H1 (cell line): ENCODE data around the gene KRT13. TPM values are rescaled to one million over a fixed set of nuclear protein-coding genes. Genes with fewer than 3 reads are reported as not detected.

Experiments used
- CTCF ChIA-PET: fragments of 300-600 bp; sonication (Branson Sonifier 250); formaldehyde crosslinking; loops from one replicate; lab custom pipeline; 2021; ENCODE audit not compliant: partially characterized antibody; lab: Charles Lee
- POLR2A ChIA-PET: fragments of 300-600 bp; sonication (Branson Sonifier 250); formaldehyde crosslinking; loops from one replicate; lab custom pipeline; 2021; ENCODE audit warnings: inconsistent platforms; ENCODE audit not compliant: partially characterized antibody; lab: Charles Lee
- DNase-seq, 2 experiments: peaks; one replicate each; pipeline versions ENCODE4 v3.0.0 to v3.0.0-alpha.2; 2010 to 2022; ENCODE audit warnings: low spot score in 2 of 2, low read depth in 1 of 2, mixed read lengths in 1 of 2
- FAIRE-seq: peaks from 2 replicates; lab custom pipeline; 2011; peaks lifted over from hg19 to GRCh38; lab: Jason Lieb, UNC
- H2AFZ ChIP-seq: 2 replicates; pipeline ENCODE4 v1.8.1; 2012; ENCODE audit warnings: low read length, inconsistent platforms
- H2AK5ac ChIP-seq: 2 replicates; pipeline ENCODE4 v1.6.1; 2013; ENCODE audit warnings: low read depth, low read length
- H2BK120ac ChIP-seq: replicated peaks from 2 replicates; pipeline ENCODE3; 2013; ENCODE audit warnings: low read depth, low read length, inconsistent platforms
- H2BK12ac ChIP-seq: 2 replicates; pipeline ENCODE4 v1.6.1; 2013; ENCODE audit warnings: low read depth, low read length
- H2BK15ac ChIP-seq: 2 replicates; pipeline ENCODE4 v1.6.1; 2013; ENCODE audit warnings: low read length
- H2BK20ac ChIP-seq: 2 replicates; pipeline ENCODE4 v1.6.1; 2013; ENCODE audit warnings: low read length
- H2BK5ac ChIP-seq: 2 replicates; pipeline ENCODE4 v1.6.1; 2013; ENCODE audit warnings: low read depth, low read length
- H3K14ac ChIP-seq: 2 replicates; pipeline ENCODE4 v1.6.1; 2013; ENCODE audit warnings: inconsistent platforms; ENCODE audit not compliant: insufficient read length
- H3K18ac ChIP-seq: 2 replicates; pipeline ENCODE4 v1.6.1; 2013; ENCODE audit warnings: low read length; ENCODE audit errors: extremely low read depth
- H3K23ac ChIP-seq: 2 replicates; pipeline ENCODE4 v1.6.1; 2013; ENCODE audit warnings: inconsistent platforms; ENCODE audit not compliant: insufficient read length
- H3K23me2 ChIP-seq: 2 replicates; pipeline ENCODE4 v1.6.1; 2013; ENCODE audit warnings: low read depth, low read length
- H3K27ac ChIP-seq: 2 replicates; pipeline ENCODE4 v1.6.1; 2011; ENCODE audit warnings: low read depth, low read length, inconsistent platforms
- H3K27me3 ChIP-seq, 4 experiments: replicated peaks in 1 of 4; 1 replicate in 1 of 4; 2 replicates in 3 of 4; pipeline versions ENCODE4 v1.6.1 to v1.8.1; 2011 to 2013; ENCODE audit warnings: low read length in 3 of 4, mild to moderate bottlenecking in 3 of 4, inconsistent platforms in 2 of 4, mixed read lengths in 2 of 4, moderate library complexity in 1 of 4; ENCODE audit not compliant: control insufficient read depth in 3 of 4, insufficient read depth in 3 of 4; ENCODE audit errors: extremely low read depth in 1 of 4
- H3K36me3 ChIP-seq, 4 experiments: 2 replicates each; pipeline versions ENCODE4 v1.6.1 to v1.8.1; 2011 to 2013; ENCODE audit warnings: mild to moderate bottlenecking in 4 of 4, low read length in 3 of 4, moderate library complexity in 2 of 4, control low read depth in 1 of 4, inconsistent platforms in 1 of 4; ENCODE audit not compliant: insufficient read depth in 4 of 4, control insufficient read depth in 2 of 4
- H3K4ac ChIP-seq: replicated peaks from 2 replicates; pipeline ENCODE3; 2013; ENCODE audit warnings: low read length, low read depth, mixed read lengths, inconsistent platforms; ENCODE audit not compliant: insufficient read length
- H3K4me1 ChIP-seq, 4 experiments: replicated peaks in 1 of 4; 1 replicate in 1 of 4; 2 replicates in 3 of 4; pipeline versions ENCODE4 v1.6.1 to v1.8.1; 2011 to 2013; ENCODE audit warnings: low read length in 3 of 4, inconsistent platforms in 2 of 4, mixed read lengths in 1 of 4; ENCODE audit not compliant: insufficient read depth in 4 of 4, control insufficient read depth in 3 of 4
- H3K4me2 ChIP-seq, 2 experiments: 2 replicates each; pipeline versions ENCODE4 v1.6.1 to v1.8.1; 2011 to 2013; ENCODE audit warnings: low read depth in 2 of 2, low read length in 2 of 2, control low read depth in 1 of 2, inconsistent platforms in 1 of 2, mild to moderate bottlenecking in 1 of 2; ENCODE audit not compliant: insufficient read depth in 1 of 2
- H3K4me3 ChIP-seq, 4 experiments: fragments of 200-600, 300-600 bp in 1 of 4; sonication (generic), shearing (Covaris generic), sonication (Bioruptor Twin) in 1 of 4; 2 replicates each; pipeline versions ENCODE4 v1.5.1 to v1.8.1; 2011 to 2016; ENCODE audit warnings: low read length in 4 of 4, low read depth in 3 of 4, control low read depth in 2 of 4, inconsistent platforms in 2 of 4, mild to moderate bottlenecking in 2 of 4, mixed read lengths in 1 of 4, moderate library complexity in 1 of 4; ENCODE audit not compliant: insufficient read depth in 2 of 4; ENCODE audit errors: extremely low read depth in 1 of 4
- H3K56ac ChIP-seq: replicated peaks from 2 replicates; pipeline ENCODE3; 2013; ENCODE audit warnings: low read depth, mild to moderate bottlenecking, mixed read lengths, low read length, inconsistent platforms; ENCODE audit not compliant: insufficient read length
- H3K79me1 ChIP-seq: 2 replicates; pipeline ENCODE4 v1.6.1; 2013; ENCODE audit warnings: low read depth, low read length, control low read depth
- H3K79me2 ChIP-seq, 2 experiments: 2 replicates each; pipeline versions ENCODE4 v1.6.1 to v1.8.1; 2012 to 2013; ENCODE audit warnings: low read length in 2 of 2, mild to moderate bottlenecking in 2 of 2, inconsistent platforms in 1 of 2; ENCODE audit not compliant: insufficient read depth in 2 of 2, control insufficient read depth in 1 of 2
- H3K9ac ChIP-seq, 4 experiments: replicated peaks in 1 of 4; 1 replicate in 1 of 4; 2 replicates in 3 of 4; pipeline versions ENCODE4 v1.6.1 to v1.8.1; 2011 to 2013; ENCODE audit warnings: low read depth in 3 of 4, low read length in 3 of 4, control low read depth in 2 of 4, mild to moderate bottlenecking in 2 of 4, moderate library complexity in 2 of 4, inconsistent platforms in 1 of 4; ENCODE audit errors: extremely low read depth in 1 of 4
- H3K9me3 ChIP-seq, 2 experiments: 2 replicates each; pipeline versions ENCODE4 v1.6.1 to v1.8.1; 2012 to 2013; ENCODE audit warnings: mild to moderate bottlenecking in 2 of 2, moderate library complexity in 2 of 2, control low read depth in 1 of 2, inconsistent platforms in 1 of 2, low read depth in 1 of 2, low read length in 1 of 2, mixed read lengths in 1 of 2; ENCODE audit not compliant: insufficient read depth in 2 of 2
- H4K20me1 ChIP-seq, 2 experiments: replicated peaks in 1 of 2; 2 replicates each; pipeline versions ENCODE3 to v1.8.1; 2011 to 2013; ENCODE audit warnings: inconsistent platforms in 2 of 2, low read length in 2 of 2, mild to moderate bottlenecking in 1 of 2; ENCODE audit not compliant: insufficient read depth in 2 of 2, control insufficient read depth in 1 of 2
- H4K5ac ChIP-seq: 2 replicates; pipeline ENCODE4 v1.6.1; 2013; ENCODE audit warnings: low read length, low read depth, mixed read lengths, inconsistent platforms; ENCODE audit not compliant: insufficient read length
- H4K8ac ChIP-seq: 2 replicates; pipeline ENCODE4 v1.8.0; 2013; ENCODE audit warnings: mild to moderate bottlenecking, moderate library complexity, low read length, inconsistent platforms; ENCODE audit not compliant: insufficient read depth; ENCODE audit errors: extremely low read depth
- H4K91ac ChIP-seq: replicated peaks from 2 replicates; pipeline ENCODE3; 2013; ENCODE audit warnings: low read length, mixed read lengths, inconsistent platforms; ENCODE audit not compliant: insufficient read length
- ASH2L ChIP-seq: fragments of 200-600, 300-600 bp; sonication (generic); IDR thresholded peaks from one replicate; pipeline ENCODE4 v1.7.1; 2017; ENCODE audit warnings: low read length
- BACH1 ChIP-seq: IDR thresholded peaks from 2 replicates; pipeline ENCODE4 v1.6.1; 2012; ENCODE audit warnings: low read length, improper control_type of control experiment
- BRCA1 ChIP-seq: IDR thresholded peaks from 2 replicates; pipeline ENCODE4 v1.6.1; 2012; ENCODE audit warnings: low read depth, low read length, improper control_type of control experiment
- GTF2F1 ChIP-seq: IDR thresholded peaks from 2 replicates; pipeline ENCODE4 v1.6.1; 2012; ENCODE audit warnings: low read depth, low read length, improper control_type of control experiment, borderline replicate concordance
- JUND ChIP-seq: IDR thresholded peaks from 2 replicates; pipeline ENCODE4 v1.6.1; 2011; ENCODE audit warnings: mild to moderate bottlenecking, improper control_type of control experiment, low read length
- KDM4A ChIP-seq: IDR thresholded peaks from one replicate; pipeline ENCODE4 v1.7.1; 2012; ENCODE audit warnings: low read depth, mild to moderate bottlenecking, moderate library complexity, low read length, inconsistent platforms; ENCODE audit not compliant: severe bottlenecking
- MAX ChIP-seq: IDR thresholded peaks from 2 replicates; pipeline ENCODE4 v1.6.1; 2012; ENCODE audit warnings: inconsistent platforms
- POLR2AphosphoS5 ChIP-seq: IDR thresholded peaks from 2 replicates; pipeline ENCODE4 v1.6.1; 2011; ENCODE audit warnings: low read depth, low read length
- RFX5 ChIP-seq: IDR thresholded peaks from 2 replicates; pipeline ENCODE4 v1.6.1; 2011; ENCODE audit warnings: low read depth, low read length, improper control_type of control experiment, borderline replicate concordance
- SUZ12 ChIP-seq: fragments of 200-600 bp; sonication (generic); IDR thresholded peaks from 2 replicates; pipeline ENCODE4 v1.6.1; 2012; ENCODE audit warnings: mild to moderate bottlenecking, inconsistent platforms, low read length, moderate library complexity, mixed read lengths
- TEAD4 ChIP-seq: IDR thresholded peaks from 2 replicates; pipeline ENCODE4 v1.6.1; 2012; ENCODE audit warnings: low read depth, low read length, inconsistent platforms, mixed read lengths
- YY1 ChIP-seq: IDR thresholded peaks from 2 replicates; pipeline ENCODE4 v1.6.1; 2011; ENCODE audit warnings: low read depth, mild to moderate bottlenecking, low read length
- WGBS, 2 experiments: shearing (Covaris generic) in 1 of 2; methylation state at CpG; one replicate each; pipeline versions ENCODE4 v1.1.6 to v1.1.7; 2013 to 2015; ENCODE audit warnings: low lambda C conversion rate in 2 of 2, mixed read lengths in 2 of 2, inconsistent platforms in 1 of 2, low coverage in 1 of 2, missing lambda C conversion rate in 1 of 2; ENCODE audit not compliant: insufficient replicate concordance in 2 of 2, insufficient coverage in 1 of 2, insufficient read length in 1 of 2; ENCODE audit errors: extremely low coverage in 1 of 2, missing lambda C conversion rate in 1 of 2; 5-methylcytosine and 5-hydroxymethylcytosine counted together
- polyA plus RNA-seq, 7 experiments: library from polyadenylated mRNA; depleted of rRNA in 3 of 7; stranded (reverse) in 5 of 7; unstranded in 2 of 7; fragments of >200 nt in 5 of 7; fragments of 200-250 nt in 2 of 7; gene quantifications; 1 replicate in 5 of 7; 2 replicates in 1 of 7; 4 replicates in 1 of 7; pipeline versions ENCODE4 v1.2.1 to v1.2.3, GENCODE V29; 2011 to 2013; ENCODE audit warnings: missing spikeins in 2 of 7, mixed read lengths in 2 of 7
- total RNA-seq: library from RNA; stranded (reverse); fragmentation: NEBNext Ultra II Directional; extraction: Animal tissue kit (Norgen Biotek cat#: 25700); gene quantifications from 2 replicates; pipeline ENCODE4 v1.2.1, GENCODE V29; 2021

Gene KRT13
- total and polyA plus RNA-seq, 2 of the 8 experiments (the other 6 are each of a cell fraction or from before 2014, with no cell fraction given): 0.09 TPM; not detected in 1

GRCh38 chr17:41466988-41467387 is 38.4 kb downstream of the KRT13 start, which contains the start of gene KRT32:
KRT32 (minus strand) TSS chr17:41467386; CDS start chr17:41467325, 61 bp downstream.
- Histone ChIP-seq H2AK5ac (no peak within 1 kb of the TSS), H2BK15ac (no peak within 1 kb of the TSS), H3K4me3 (no peak within 1 kb of the TSS), H3K9ac (no peak within 1 kb of the TSS), H3K79me2 (no peaks in the 10 kb centered on the region), H2BK120ac (no peak within 1 kb of the TSS), H3K27me3 (no peaks in the 10 kb centered on the region), H3K23ac (no peak within 1 kb of the TSS), H3K79me1 (no peaks in the 10 kb centered on the region), H4K5ac (no peak within 1 kb of the TSS), H3K14ac (no peak within 1 kb of the TSS), H4K20me1 (no peaks in the 10 kb centered on the region), H3K4me1 (no peaks in the 10 kb centered on the region), H2BK20ac (no peak within 1 kb of the TSS), H3K4me2 (no peak within 1 kb of the TSS), H3K56ac (no peak within 1 kb of the TSS), H3K18ac (no peak within 1 kb of the TSS), H3K9me3 (no peaks in the 10 kb centered on the region; a peak in 1 of 4 replicates), H2BK5ac (no peak within 1 kb of the TSS), H3K23me2 (no peaks in the 10 kb centered on the region), H3K27ac (no peak within 1 kb of the TSS), H3K36me3 (no peaks in the 10 kb centered on the region), H2AFZ (no peak within 1 kb of the TSS), H4K91ac (no peak within 1 kb of the TSS), H2BK12ac (no peak within 1 kb of the TSS), H3K4ac (no peak within 1 kb of the TSS), H4K8ac (no peak within 1 kb of the TSS)
- FAIRE-seq (no peak), DNase-seq (no peak)
- CTCF ChIA-PET: interaction anchor here (0.7 to 1.5 kb wide), 4 partner anchors 22 to 604 kb away, joined by 3 to 6 read pairs (median 4); partner anchors contain the start of gene KRT36
- TF ChIP-seq ASH2L (no peak), YY1 (no peak), MAX (no peak), TEAD4 (no peak), RFX5 (no peak), BACH1 (no peak), SUZ12 (no peak), KDM4A (no peak), BRCA1 (no peak), GTF2F1 (no peak), POLR2AphosphoS5 (no peak), JUND (no peak)
- 96% methylated on average over 14 of the region's 14 CpGs; no CpG with 5 or more reads in 1 of the 2 experiments for WGBS, 2 experiments
- POLR2A ChIA-PET: no interaction called here
